GM19099 (cell line): ENCODE measurements around the gene PHF13.

Experiments
- POLR2A ChIP-seq: IDR thresholded peaks from 3 replicates; pipeline ENCODE4 v1.6.1; 2011; ENCODE audit warnings: low read depth; ENCODE audit not compliant: insufficient read length; ENCODE audit errors: extremely low read depth

The PHF13 gene

GRCh38 chr1:6613361-6614018 lies at the start of gene PHF13:
Gene PHF13 (plus strand): TSS chr1:6613731. CDS start chr1:6614067, 336 bp downstream.
- peak; percentile 42 for TF ChIP-seq POLR2A

GRCh38 chr1:6569033-6569432 lies 44.5 kb upstream of the PHF13 start:
- TF ChIP-seq POLR2A, result no peak

GRCh38 chr1:6570100-6570499 lies 43.4 kb upstream of the PHF13 start:
- TF ChIP-seq POLR2A, result no peak

- TF ChIP-seq POLR2A, result no peak
Measured at GRCh38 chr1:6570987-6571386, 42.5 kb upstream of the PHF13 start.

GRCh38 chr1:6572653-6573383 lies 40.7 kb upstream of the PHF13 start:
- no peak for TF ChIP-seq POLR2A

GRCh38 chr1:6574025-6574620 lies 39.4 kb upstream of the PHF13 start:
- no peak for TF ChIP-seq POLR2A

- no peak for TF ChIP-seq POLR2A
Measured at GRCh38 chr1:6574818-6575217, 38.7 kb upstream of the PHF13 start.

- no peak for TF ChIP-seq POLR2A
Measured at GRCh38 chr1:6577831-6578525, 35.6 kb upstream of the PHF13 start.

GRCh38 chr1:6578624-6579373 lies 34.7 kb upstream of the PHF13 start:
- TF ChIP-seq POLR2A, result no peak

GRCh38 chr1:6579374-6580118 lies 34.0 kb upstream of the PHF13 start, which contains the start of gene ZBTB48:
Gene ZBTB48 (plus strand): TSS chr1:6579994. CDS start chr1:6580610, 616 bp downstream.
- peak; percentile 96 for TF ChIP-seq POLR2A

GRCh38 chr1:6580119-6580592 lies 33.4 kb upstream of the PHF13 start:
- TF ChIP-seq POLR2A, result no peak

- TF ChIP-seq POLR2A, result no peak
Measured at GRCh38 chr1:6580593-6581409, 32.7 kb upstream of the PHF13 start.
